IgD-negative memory B cell (primary cell): ENCODE measurements around the gene SS18L1. TPM values are rescaled to one million over a fixed set of nuclear protein-coding genes. Genes with fewer than 3 reads are reported as not detected.

Experiments
- H3K27ac Mint-ChIP-seq, 3 donors: one replicate each; pipeline ENCODE4 v1.8.0; 2020 to 2022; ENCODE audit warnings: mild to moderate bottlenecking in 3 of 3, mixed read lengths in 3 of 3, moderate library complexity in 1 of 3
- H3K27me3 Mint-ChIP-seq: one replicate; pipeline ENCODE4 v1.8.0; 2021; ENCODE audit warnings: mixed read lengths
- H3K36me3 Mint-ChIP-seq: one replicate; pipeline ENCODE4 v1.8.0; 2020; ENCODE audit warnings: mild to moderate bottlenecking, mixed read lengths
- H3K4me1 Mint-ChIP-seq, 3 donors: one replicate each; pipeline ENCODE4 v1.8.0; 2020 to 2022; ENCODE audit warnings: mixed read lengths in 3 of 3, mild to moderate bottlenecking in 1 of 3
- H3K4me3 Mint-ChIP-seq, 4 donors: one replicate each; pipeline ENCODE4 v1.8.0; 2020 to 2022; ENCODE audit warnings: mild to moderate bottlenecking in 4 of 4, mixed read lengths in 4 of 4, moderate library complexity in 3 of 4
- H3K9me3 Mint-ChIP-seq, 3 donors: one replicate each; pipeline ENCODE4 v1.8.0; 2020 to 2021; ENCODE audit warnings: mixed read lengths in 3 of 3, mild to moderate bottlenecking in 1 of 3
- polyA plus RNA-seq: library from polyadenylated mRNA; unstranded; fragments of 300-500 nt; fragmentation: Illumina TruSeq; gene quantifications from one replicate; pipeline ENCODE4 v1.2.3, GENCODE V29; 2021

Gene SS18L1
- polyA plus RNA-seq, 1 donor from 2014 or later = 1.4 TPM

DNA sequence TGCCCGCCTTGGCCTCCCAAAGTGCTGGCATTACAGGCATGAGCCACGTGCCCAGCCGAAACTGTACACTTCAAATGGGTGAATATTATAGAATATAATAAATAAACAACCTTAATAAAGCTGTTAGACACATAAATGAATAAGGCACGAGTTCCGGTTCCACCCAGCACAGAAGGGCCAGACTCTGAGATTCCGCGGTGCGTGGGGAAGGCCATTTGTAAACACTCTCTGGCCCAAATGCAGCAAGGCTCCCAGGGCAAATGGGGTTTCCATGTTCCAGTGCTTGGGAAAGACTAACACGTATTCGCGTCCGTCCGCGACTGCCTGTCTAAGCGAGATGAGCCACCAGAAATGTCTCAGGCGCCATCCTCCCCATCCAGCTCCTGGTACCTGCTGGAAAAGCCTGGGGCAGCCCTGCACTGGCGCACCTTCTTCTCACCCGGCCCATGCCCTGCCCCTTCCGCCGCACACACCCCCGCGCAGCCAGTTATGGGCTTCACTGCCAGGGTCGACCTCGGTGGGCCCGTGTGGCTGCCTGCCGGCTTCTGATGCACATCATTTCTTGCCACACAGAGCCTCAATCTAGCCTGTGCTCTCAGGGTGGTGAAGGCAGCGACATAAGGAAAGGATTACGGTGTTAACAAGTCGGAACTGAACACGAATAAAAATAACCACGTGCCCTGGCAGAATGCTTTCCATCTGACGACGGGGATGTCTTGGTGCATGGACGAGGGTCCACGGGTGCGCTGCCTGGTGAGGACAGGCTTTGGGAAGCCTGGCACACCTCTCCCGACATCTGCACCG, 26.8 kb upstream of the SS18L1 start:
- H3K9me3 Mint-ChIP-seq = peaks cover 4 to 21% (median 4%) of the 10 kb centered on the region in 3 donors
- peak overlapping the region in 1 of 4 donors; percentile 38 for H3K4me3 Mint-ChIP-seq
- H3K27me3 Mint-ChIP-seq = peaks cover 6% of the 10 kb centered on the region
- H3K4me1 Mint-ChIP-seq = peaks cover 0 to 8% (median 4%) of the 10 kb centered on the region in 3 donors
- H3K27ac Mint-ChIP-seq = peak overlapping the region in 1 of 3 donors; percentile 78
- no peaks in the 10 kb centered on the region for H3K36me3 Mint-ChIP-seq

DNA sequence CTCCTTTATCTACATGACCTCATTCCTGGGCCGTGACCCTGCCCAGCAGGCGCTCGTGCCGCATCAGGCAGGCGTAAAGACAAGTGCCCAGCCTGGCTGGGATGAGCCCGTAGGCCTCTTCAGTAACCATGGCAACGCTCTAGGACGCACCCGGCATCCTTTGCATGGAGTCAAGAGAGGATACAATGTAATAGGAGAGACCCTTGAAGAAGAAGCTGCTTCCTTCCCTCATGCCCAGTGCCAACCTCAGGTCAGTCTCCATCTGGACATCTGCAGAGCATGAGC, 26.3 kb upstream of the SS18L1 start:
- Mint-ChIP-seq H3K36me3 (no peaks in the 10 kb centered on the region), H3K9me3 (peaks cover 4 to 19% (median 4%) of the 10 kb centered on the region in 3 donors), H3K27me3 (peaks cover 6% of the 10 kb centered on the region), H3K4me1 (peaks cover 0 to 8% (median 4%) of the 10 kb centered on the region in 3 donors), H3K27ac (peak overlapping the region in 1 of 3 donors; percentile 78), H3K4me3 (peak overlapping the region in 1 of 4 donors; percentile 38)

DNA sequence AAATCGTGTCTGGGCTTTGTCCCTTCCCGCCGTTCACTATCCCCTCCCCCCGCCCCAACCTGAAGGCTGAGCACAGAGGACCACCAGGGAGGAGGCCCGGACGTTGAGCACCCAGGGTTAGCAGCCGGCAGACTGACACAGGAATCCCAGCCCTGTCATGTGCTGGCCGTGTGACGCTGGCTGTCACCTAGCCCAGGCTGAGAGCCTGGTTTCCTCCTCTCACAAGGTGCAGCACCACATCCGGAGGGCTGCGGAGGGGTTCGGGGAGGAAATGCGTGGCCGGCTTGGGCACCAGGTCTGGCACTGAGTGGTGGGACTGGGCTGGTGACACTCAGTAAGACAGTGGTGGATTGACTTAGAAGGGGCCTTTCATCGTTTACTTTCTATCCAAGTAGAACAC, 25.9 kb upstream of the SS18L1 start:
- H3K27ac Mint-ChIP-seq = peak overlapping the region in 2 of 3 donors; percentile 16 to 78
- H3K36me3 Mint-ChIP-seq = no peaks in the 10 kb centered on the region
- H3K4me3 Mint-ChIP-seq = peak overlapping the region in 1 of 4 donors; percentile 50
- peaks cover 0 to 8% (median 4%) of the 10 kb centered on the region in 3 donors for H3K4me1 Mint-ChIP-seq
- H3K9me3 Mint-ChIP-seq = peaks cover 2 to 15% (median 4%) of the 10 kb centered on the region in 3 donors
- H3K27me3 Mint-ChIP-seq = peaks cover 6% of the 10 kb centered on the region

DNA sequence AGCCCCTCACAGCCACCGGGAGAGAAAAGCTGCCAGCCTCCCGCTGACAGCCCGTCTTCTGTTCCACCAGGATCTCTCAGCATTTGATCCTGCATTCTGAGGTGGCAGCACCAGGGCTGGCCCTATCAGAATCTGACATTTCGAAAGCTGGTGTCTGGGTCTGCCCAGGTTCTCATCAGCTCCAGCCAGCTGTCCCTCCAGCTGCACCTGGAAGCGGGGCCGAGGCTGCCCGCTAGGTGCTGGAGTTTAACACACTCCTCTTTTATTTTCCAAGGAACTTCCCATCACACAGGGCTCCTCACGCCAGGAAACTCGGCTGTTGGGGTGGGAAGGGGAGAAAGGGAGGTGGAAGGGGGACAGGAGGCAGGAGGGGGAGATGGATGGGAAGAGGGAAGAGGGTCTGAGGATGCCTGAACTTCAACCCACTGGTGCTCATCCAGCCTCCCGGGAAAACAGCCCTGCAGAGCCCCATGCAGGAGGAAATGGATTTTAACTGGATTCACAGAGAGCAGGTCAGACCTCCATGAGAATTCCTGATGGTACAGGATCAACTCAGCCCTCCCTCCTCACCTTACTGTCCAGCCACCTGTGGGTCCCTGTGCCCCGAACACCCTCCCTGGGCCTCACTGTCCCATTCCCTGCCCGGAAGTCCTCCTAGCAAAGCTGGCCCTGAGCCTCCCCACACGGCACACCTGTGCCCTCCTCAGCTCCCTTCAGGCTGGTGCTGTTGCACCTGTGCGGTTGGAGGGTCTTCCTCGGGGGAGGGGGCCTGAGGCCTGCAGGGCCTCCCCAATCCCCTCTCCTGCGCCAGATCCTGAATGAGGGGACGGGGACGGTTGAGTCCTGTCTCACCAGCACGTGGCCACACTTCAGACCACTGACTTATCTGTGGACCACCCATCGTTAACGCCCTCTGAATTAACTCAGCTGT, 25.2 kb upstream of the SS18L1 start:
- H3K9me3 Mint-ChIP-seq = peaks cover 0 to 10% (median 0%) of the 10 kb centered on the region in 3 donors
- peak overlapping the region in 2 of 3 donors; percentile 16 to 100 for H3K27ac Mint-ChIP-seq
- peaks cover 6% of the 10 kb centered on the region for H3K27me3 Mint-ChIP-seq
- H3K4me3 Mint-ChIP-seq = peak overlapping the region in 2 of 4 donors; percentile 41 to 50
- no peaks in the 10 kb centered on the region for H3K36me3 Mint-ChIP-seq
- peaks cover under 1 to 8% (median 6%) of the 10 kb centered on the region in 3 donors for H3K4me1 Mint-ChIP-seq

DNA sequence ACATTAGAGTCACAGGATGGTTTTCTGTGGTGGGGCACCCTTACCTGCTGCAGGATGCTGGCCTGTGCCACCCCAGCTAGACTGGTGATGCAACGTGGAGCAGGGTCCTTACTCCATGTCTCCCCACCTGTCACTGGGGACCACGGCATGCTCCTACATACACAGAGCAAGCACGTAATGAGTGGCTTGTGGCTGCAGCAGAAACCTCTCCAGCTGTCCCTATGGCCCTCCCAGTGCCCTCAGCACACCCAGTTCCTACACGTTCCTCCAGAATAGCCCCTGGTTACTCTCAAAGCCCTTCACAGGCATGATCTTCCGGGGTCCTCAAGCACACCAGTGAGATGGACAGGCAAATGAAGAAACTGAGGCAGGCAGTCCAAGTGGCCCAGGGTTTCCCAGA, 24.5 kb upstream of the SS18L1 start:
- H3K9me3 Mint-ChIP-seq = peaks cover 0 to 9% (median 0%) of the 10 kb centered on the region in 3 donors
- H3K36me3 Mint-ChIP-seq = no peaks in the 10 kb centered on the region
- H3K27ac Mint-ChIP-seq = peak overlapping the region in 1 of 3 donors; percentile 100
- H3K27me3 Mint-ChIP-seq = peaks cover 6% of the 10 kb centered on the region
- H3K4me1 Mint-ChIP-seq = peaks cover 7 to 12% (median 9%) of the 10 kb centered on the region in 3 donors
- H3K4me3 Mint-ChIP-seq = peak overlapping the region in 3 of 4 donors; percentile 41 to 76 (median 43)

DNA sequence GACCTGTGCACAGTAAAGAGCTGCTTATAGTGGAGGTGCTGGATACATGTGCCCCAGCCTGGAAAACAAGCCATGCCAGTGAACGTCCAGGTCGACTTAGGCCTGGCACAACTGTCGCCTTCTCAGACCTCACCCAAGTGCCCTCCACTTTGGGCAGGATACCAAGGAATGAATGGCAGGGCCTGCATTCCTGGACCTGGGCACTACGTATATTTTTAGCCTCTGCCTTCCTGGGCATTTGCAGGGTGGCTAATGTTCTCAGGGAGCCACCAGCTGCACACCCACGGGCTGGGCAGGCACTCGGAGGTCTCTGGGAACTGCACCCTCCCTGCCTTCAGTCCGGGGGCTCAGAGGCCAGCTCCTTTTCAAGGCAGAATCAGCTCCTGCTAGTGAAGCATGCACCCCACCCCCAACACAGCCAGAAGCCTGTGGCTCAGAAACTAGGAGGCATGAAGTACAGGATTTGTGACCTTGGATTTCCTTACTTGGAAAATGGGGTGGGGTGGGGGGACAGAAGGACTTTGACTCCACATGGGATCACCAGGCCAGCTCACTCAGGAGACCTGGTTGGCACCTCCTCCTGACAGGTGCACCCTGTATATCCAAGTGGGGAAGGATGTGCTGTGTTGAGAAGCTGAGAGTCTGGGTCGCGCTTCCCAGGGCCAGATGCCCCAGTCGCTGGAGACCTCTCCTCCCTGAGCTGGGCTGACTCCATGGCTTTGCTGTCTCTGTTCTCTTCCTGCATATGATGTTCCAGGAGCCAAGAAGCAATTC, 23.8 kb upstream of the SS18L1 start:
- Mint-ChIP-seq H3K27ac (peak overlapping the region; percentile 19 to 100 (median 53)), H3K4me3 (peak overlapping the region in 2 of 4 donors; percentile 76 to 97), H3K27me3 (peaks cover 3% of the 10 kb centered on the region), H3K4me1 (peaks cover 13 to 17% (median 14%) of the 10 kb centered on the region in 3 donors), H3K36me3 (no peaks in the 10 kb centered on the region), H3K9me3 (peaks cover 0 to 7% (median 0%) of the 10 kb centered on the region in 3 donors)

DNA sequence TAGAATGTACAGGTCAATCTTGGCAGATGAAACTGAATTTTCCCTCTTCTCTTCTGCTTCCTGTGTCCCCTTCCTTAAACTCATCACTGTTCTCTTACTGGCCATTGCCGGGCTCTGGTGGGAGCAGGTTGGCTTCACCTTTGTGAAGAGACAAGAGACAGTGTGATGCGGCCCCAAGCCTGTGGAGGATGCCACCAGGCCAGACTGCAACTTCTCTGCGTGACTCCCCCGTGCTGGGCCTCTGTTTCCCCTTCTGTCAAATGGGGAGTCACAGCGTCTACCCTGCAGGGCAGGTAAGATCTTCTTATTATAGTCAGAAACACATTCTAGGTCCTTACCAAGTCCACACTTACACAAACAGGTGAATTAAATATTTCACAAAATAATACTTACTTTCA, 23.2 kb upstream of the SS18L1 start:
- no peaks in the 10 kb centered on the region for H3K36me3 Mint-ChIP-seq
- peaks cover 14 to 17% (median 15%) of the 10 kb centered on the region in 3 donors for H3K4me1 Mint-ChIP-seq
- H3K4me3 Mint-ChIP-seq = peak overlapping the region in 1 of 4 donors; percentile 97
- H3K9me3 Mint-ChIP-seq = peaks cover 0 to 5% (median 0%) of the 10 kb centered on the region in 3 donors
- peaks cover 3% of the 10 kb centered on the region for H3K27me3 Mint-ChIP-seq
- peak overlapping the region in 2 of 3 donors; percentile 19 to 100 for H3K27ac Mint-ChIP-seq

DNA sequence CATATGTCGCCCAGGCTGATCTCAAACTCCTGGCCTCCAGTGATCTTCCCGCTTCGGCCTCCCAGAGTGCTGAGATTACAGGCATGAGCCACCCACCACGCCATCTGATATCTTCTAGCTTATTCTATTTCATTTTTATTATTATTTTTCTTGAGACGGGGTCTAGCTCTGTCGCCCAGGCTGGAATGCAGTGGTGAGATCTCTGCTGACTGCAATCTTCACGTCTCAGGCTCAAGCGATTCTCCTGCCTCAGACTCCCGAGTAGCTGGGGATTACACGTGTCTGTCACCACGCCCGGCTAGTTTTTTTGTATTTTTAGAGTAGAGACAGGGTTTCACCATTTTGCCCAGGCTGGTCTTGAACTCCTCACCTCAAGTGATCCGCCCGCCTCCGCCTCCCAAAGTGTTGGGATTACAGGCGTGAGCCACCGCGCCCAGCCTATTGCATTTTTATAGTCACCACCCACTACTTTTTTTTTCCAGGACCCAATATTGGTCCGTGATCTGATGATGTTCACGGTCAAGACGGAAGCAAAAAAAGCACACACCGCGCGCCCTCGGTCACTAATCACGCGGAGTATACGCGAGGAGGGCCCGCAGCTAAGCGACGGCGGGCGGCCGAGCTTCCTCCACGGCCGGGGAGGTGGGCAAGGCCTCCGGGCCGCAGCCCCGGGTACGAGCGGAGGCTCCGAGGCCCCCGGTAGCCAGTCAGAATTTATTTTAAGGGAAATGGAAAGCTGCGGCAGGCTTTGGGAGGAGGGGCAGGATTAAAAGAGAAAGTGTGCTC, 22.4 kb upstream of the SS18L1 start:
- peak overlapping the region; percentile 87 to 97 (median 96) for H3K4me3 Mint-ChIP-seq
- H3K27me3 Mint-ChIP-seq = peaks cover 3% of the 10 kb centered on the region
- H3K9me3 Mint-ChIP-seq = no peaks in the 10 kb centered on the region
- H3K36me3 Mint-ChIP-seq = no peaks in the 10 kb centered on the region
- peaks cover 14 to 17% (median 15%) of the 10 kb centered on the region in 3 donors for H3K4me1 Mint-ChIP-seq
- H3K27ac Mint-ChIP-seq = peak overlapping the region; percentile 87 to 100 (median 92)

DNA sequence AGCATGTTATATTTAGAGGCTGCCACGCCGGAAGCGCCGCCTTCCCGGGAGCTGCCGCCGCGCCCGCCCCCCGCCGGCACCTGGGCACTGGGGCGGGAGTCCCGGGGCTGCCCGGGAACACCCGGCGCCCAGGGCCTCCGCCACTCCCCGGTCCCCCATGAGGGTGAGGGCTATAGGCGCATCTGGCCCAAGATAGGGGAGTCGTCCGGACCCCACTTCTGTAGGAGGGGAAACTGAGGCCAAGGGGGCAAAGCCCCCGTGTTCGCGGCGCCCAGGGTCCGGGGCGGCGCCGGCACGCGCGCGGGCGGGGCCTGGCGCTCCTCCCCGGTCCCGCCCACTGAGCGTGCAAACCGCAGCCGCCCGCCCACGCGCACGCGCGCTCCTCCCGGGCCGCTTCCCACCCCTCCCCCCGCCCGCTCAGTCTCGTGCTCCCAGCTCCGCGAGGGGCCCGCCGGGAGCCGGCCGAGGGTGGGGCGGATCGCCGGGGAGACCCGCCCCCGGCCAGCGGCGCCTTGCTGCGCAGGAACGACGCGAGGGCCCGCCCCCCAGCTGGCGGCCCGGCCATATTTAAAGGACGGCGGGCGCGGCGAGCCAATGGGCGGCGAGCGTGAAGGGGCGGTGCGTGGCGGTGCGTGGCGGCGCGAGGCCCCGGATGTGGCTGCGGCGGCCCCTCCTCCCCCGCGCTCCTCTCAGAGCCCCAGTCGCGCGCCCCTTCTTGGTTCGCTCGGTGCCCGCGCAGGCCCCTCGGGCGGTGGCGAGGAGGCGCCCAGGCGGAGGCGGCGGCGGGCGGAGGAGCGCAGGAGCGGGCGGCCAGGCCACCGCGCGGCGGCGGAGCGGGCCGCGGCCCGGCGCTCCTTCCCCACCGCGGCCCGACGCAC, 21.6 kb upstream of the SS18L1 start, which contains the start of gene LSM14B:
Gene LSM14B (plus strand): TSS at position 700 of the 878 bp plus-strand sequence. CDS start 192 bp downstream, outside the sequence.
- Mint-ChIP-seq H3K27me3 (peaks cover 3% of the 10 kb centered on the region), H3K36me3 (no peaks in the 10 kb centered on the region)

DNA sequence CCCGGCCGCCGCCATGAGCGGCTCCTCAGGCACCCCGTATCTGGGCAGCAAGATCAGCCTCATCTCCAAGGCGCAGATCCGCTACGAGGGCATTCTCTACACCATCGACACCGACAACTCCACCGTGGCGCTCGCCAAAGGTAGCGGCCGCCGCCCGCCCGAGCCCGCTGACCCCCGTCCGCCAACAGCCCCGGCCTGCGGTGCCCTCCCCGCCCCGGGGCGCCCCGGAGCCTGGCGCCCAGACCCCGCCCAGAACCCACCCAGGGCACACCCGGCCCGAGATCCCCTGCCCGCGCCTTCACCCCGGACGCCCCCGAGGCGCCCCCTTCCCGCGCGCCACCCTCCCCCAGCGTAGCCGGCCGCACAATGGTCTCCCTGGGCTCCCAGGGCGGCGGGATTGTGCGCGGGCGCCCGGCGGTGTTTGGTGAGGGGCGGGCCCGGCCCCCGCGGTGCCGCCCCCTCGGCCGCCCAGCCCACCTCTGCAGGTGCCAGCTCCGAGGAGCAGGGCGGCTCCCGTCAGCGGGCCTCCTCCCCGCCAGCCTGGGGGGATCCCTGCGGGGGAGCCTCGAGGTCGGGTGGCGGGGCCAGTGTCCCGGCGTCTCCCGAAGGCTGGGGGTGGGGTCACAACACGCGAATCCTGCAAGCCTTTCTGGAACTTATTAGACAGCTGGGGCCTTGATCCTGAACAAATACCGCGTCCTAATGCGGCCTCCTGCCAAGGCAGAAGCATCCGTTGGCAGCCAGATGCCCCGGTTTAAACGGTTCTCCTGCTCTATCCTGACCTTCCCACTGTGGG, 20.7 kb upstream of the SS18L1 start:
- H3K4me3 Mint-ChIP-seq = peak overlapping the region; percentile 82 to 92 (median 91)

More for the DNA sequence above, 21.6 kb upstream of the SS18L1 start, which contains the start of gene LSM14B:
- H3K4me1 Mint-ChIP-seq = peaks cover 15 to 17% (median 15%) of the 10 kb centered on the region in 3 donors
- no peaks in the 10 kb centered on the region for H3K9me3 Mint-ChIP-seq
- peak within 1 kb of the TSS; percentile 87 to 100 (median 92) for H3K27ac Mint-ChIP-seq
- H3K4me3 Mint-ChIP-seq = peak within 1 kb of the TSS; percentile 87 to 97 (median 96)

DNA sequence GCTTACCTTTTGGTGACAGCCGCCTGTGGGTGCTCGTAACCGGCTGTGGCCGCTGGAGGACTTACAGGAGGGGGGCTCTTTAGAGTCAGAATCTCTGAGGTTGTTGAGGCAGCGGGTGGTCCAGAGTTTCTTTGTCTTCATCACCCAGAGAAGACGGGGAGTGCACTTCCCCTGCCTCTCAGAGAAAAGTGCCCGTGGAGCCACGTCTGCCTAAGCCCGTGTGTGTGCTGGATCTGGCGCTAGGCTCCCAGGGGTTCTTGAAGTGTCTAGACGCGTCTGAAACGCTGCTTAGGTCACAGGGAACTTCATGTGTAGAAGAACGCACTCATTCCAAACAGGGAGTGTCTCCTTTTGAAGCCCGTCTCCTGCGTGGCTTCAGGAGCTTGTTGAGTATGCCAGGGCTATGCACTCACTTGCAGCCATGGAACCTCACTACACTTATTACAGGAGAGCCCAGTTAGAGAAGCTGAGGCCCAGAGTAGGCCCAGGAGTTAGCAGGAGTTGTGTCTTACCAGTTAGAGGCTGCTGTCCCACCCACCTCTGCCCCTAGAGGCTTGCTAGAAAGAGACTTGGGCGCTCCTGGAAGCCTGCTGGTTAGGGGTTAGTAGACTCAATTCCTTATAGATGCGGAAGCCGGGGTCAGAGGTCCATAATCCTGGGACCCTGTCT, 20.0 kb upstream of the SS18L1 start:
- H3K36me3 Mint-ChIP-seq = no peaks in the 10 kb centered on the region
- H3K4me1 Mint-ChIP-seq = peaks cover 20 to 30% (median 25%) of the 10 kb centered on the region in 3 donors
- peak overlapping the region; percentile 53 to 96 (median 67) for H3K27ac Mint-ChIP-seq
- peaks cover 3% of the 10 kb centered on the region for H3K27me3 Mint-ChIP-seq
- H3K4me3 Mint-ChIP-seq = peak overlapping the region; percentile 82 to 92 (median 91)
- no peaks in the 10 kb centered on the region for H3K9me3 Mint-ChIP-seq

More for the DNA sequence above, 20.7 kb upstream of the SS18L1 start:
- Mint-ChIP-seq H3K4me1 (peaks cover 20 to 22% (median 20%) of the 10 kb centered on the region in 3 donors), H3K27me3 (peaks cover 3% of the 10 kb centered on the region), H3K27ac (peak overlapping the region; percentile 53 to 96 (median 67)), H3K9me3 (no peaks in the 10 kb centered on the region), H3K36me3 (no peaks in the 10 kb centered on the region)
